Measurements from ENCODE around the gene ARAP2.

- TF ChIP-seq CTCF (IDR thresholded peaks at IDR 0.05) (no peak), POLR2A (IDR thresholded peaks at IDR 0.05) (no peak)
These were observed 205.8 kb downstream of the ARAP2 start for GRCh38 chr4:36038491-36038890.
